Articular chondrocyte of knee joint (primary cell): ENCODE data around the gene PLIN4. TPM values are rescaled to one million over a fixed set of nuclear protein-coding genes. Genes with fewer than 3 reads are reported as not detected.

Experiments
- total RNA-seq: library from RNA; depleted of rRNA; stranded (reverse); fragments of >200 nt; gene quantifications from 2 replicates; pipeline ENCODE4 v1.2.3, GENCODE V29; 2012

Gene PLIN4, protein sequence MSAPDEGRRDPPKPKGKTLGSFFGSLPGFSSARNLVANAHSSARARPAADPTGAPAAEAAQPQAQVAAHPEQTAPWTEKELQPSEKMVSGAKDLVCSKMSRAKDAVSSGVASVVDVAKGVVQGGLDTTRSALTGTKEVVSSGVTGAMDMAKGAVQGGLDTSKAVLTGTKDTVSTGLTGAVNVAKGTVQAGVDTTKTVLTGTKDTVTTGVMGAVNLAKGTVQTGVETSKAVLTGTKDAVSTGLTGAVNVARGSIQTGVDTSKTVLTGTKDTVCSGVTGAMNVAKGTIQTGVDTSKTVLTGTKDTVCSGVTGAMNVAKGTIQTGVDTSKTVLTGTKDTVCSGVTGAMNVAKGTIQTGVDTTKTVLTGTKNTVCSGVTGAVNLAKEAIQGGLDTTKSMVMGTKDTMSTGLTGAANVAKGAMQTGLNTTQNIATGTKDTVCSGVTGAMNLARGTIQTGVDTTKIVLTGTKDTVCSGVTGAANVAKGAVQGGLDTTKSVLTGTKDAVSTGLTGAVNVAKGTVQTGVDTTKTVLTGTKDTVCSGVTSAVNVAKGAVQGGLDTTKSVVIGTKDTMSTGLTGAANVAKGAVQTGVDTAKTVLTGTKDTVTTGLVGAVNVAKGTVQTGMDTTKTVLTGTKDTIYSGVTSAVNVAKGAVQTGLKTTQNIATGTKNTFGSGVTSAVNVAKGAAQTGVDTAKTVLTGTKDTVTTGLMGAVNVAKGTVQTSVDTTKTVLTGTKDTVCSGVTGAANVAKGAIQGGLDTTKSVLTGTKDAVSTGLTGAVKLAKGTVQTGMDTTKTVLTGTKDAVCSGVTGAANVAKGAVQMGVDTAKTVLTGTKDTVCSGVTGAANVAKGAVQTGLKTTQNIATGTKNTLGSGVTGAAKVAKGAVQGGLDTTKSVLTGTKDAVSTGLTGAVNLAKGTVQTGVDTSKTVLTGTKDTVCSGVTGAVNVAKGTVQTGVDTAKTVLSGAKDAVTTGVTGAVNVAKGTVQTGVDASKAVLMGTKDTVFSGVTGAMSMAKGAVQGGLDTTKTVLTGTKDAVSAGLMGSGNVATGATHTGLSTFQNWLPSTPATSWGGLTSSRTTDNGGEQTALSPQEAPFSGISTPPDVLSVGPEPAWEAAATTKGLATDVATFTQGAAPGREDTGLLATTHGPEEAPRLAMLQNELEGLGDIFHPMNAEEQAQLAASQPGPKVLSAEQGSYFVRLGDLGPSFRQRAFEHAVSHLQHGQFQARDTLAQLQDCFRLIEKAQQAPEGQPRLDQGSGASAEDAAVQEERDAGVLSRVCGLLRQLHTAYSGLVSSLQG (N-terminal part only)
- 0.11 and 0.13 TPM in 2 replicates for total RNA-seq

DNA sequence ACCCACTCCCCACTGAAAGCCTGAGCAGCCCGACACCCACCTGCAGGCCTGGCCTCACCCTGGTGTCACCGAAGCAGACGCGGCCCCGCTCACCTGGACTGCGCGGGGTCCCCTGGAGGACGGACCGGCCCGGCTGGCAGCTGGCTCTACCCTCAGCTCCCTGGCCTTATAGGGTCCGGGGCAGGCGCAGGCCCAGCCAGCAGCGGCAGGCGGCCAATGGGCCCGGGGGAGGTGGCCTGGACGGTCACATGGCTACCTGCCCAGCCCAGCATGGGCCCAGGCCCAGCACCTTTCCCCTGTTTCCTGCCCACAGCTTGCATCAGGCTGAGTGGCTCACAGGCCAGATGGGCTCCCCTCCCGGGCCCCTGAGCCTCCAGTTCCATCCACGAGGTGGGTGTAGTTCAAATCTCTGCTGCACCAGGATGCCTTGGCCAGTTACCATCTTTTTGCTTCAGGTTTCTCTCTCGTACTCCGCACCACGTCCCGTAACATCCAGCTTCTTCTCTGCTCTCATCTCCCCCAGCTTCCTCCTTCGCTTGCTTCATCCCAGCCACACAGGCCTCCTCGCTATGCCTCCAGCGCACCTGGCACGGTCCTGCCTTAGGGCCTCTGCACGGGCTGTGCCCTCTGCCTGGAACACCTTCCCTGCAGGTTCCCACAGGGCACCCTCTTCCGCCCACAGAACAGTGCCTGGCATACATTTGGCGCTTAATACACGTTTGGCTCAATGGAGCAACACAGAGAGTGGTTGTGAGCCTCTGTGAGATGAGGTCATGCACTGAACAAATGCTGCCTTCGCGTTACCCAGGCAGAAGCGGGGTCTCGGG, at the start of gene PLIN4:
TSS of gene PLIN4 (minus strand) at position 142 of the 827 bp plus-strand sequence. CDS start 214 bp downstream, outside the sequence.

DNA sequence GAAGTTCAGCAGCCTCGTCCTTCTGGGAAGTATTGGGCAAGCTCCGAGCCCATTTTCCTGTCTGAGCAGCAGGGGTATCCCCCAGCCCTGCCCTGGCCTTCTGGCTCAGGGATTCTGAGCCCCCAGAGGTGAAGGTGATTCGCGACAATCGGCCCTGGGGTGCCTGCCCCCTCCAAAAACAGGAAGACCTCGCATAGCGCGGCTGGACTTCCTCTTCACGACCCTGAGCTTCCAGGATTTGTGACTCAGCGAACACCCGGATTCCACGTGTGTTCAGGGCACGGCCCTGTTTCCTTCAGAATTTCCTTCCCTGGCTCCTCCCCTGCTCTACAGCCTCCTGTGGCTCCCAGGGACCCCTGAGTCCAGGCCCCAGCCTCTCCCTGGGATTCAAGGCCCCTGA, 41.3 kb upstream of the PLIN4 start, which contains the start of gene SEMA6B:
TSS of gene SEMA6B (minus strand) at position 116 of the 400 bp plus-strand sequence. CDS start 1,227 bp downstream, outside the sequence.

DNA sequence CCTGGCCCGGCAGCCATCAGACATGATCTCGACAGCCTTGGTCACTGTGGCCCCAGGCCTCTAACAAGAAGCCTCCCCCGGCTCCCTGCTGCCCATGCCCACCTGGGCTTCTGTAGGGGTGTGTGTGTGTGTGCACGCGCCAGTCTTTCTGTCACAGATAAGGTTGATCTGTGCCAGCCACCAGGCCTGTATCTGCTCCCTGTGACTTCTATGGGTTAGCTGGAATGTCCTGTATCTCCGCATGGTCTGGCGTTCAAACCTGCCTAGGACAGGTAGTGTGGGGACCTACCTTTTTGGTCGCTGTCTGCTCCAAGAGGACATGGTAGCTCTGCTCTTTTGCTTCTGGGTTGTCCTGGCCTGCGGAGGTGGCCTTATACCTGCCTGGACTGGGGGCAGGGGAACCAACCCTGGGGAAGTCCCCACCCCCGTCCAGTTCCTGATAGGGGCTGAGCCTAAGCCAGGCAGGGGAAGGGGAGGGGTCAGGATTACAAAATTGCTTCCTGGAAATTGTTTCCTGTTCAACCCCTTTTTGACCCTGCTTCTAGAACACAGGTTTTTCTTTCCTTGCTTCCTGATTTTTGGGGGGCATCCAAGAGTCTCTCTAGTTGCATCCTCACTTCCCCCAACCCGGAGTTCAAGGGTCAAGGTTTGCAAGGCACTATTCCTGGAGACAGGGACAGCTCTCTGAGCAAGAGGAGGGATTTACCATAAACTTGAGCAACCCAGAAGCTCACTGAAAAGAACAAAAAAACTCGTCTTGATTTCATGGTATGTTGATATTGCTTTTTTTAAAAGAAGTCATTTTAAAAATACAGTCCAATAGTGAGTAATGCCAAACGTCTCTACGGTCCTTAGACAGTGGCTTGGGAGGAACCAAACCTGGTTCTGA, 21.7 kb upstream of the PLIN4 start, which contains the start of gene LRG1:
TSS of gene LRG1 (minus strand) at position 344 of the 889 bp plus-strand sequence. CDS start at position 321, 23 bp downstream.

DNA sequence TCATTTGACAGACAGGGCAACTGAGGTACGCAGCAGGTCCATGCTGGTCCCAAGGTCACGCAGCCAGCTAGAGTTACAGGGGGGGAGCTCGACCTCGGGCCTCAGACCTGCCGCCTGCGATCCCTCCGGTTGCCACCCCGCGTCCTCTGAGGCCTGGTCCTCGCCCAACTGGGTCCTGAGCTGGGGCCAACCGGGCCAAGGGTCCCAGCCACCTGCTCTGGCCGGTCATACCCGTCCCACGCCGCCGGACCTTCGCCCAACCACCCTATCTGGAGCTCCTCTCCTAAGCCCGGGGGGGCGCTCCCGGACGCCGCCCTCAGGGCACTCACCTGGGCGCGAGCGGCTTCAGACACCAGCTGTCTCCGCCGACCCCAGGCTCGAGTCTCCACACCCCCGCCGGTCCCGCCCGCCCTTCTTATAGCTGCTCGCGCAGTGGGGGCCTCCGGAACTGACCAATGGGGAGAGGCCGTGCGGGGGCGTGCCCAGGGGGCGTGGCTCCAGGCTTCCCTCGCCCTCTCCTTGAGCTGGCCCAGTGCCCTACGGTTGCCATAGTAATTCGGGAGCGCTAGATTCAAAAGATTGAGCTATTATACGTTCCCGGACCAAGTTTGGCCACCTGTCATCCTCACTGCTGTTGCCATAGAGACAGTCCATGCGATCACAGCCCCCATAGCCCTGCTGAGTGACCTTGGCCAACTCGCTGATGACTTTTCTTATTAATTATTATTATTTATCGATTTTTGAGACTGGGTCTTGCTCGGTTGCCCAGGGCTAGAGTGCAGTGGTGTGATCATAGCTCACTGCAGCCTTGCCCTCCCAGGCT, 16.8 kb upstream of the PLIN4 start, which contains the start of gene PLIN5:
TSS of gene PLIN5 (minus strand) at position 389 of the 823 bp plus-strand sequence. CDS start 1,150 bp downstream, outside the sequence.

DNA sequence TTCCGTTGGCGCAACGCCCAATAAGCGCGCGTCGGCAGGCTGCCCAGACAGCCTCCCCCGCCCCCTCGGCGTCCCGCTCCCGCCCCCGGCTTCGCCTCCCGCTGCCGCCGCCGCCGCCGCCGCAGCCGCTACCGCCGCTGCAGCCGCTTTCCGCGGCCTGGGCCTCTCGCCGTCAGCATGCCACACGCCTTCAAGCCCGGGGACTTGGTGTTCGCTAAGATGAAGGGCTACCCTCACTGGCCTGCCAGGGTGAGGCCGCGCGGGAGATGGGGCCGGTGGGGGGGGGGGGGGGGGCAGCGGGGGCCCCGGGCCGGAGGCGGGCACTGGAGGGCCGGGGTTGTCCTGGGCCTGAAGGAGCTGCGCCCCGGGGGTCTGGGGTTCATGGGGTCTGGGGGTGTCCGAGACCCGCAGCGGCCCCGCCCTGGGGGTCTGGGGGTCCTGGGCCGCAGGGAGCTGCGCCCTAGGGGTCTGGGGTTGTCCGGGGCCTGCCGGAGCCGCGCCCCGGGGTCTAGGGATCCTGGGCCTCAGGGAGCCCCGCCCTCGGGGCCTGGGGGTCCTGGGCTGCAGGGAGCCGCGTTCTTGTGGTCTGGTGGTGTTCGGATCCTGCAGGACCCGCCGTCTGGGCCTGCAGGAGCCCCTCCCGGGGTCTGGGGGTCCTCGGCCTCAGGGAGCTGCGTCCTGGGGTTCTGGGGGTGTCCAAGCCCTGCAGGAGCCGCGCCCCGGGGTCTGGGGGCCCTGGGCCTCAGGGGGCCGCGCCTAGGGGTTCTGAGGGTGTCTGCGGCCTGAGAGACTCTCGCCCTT, 45.9 kb downstream of the PLIN4 start, which contains the start of gene HDGFL2:
TSS of gene HDGFL2 (plus strand) at position 124 of the 801 bp plus-strand sequence. CDS start at position 178, 54 bp downstream.

DNA sequence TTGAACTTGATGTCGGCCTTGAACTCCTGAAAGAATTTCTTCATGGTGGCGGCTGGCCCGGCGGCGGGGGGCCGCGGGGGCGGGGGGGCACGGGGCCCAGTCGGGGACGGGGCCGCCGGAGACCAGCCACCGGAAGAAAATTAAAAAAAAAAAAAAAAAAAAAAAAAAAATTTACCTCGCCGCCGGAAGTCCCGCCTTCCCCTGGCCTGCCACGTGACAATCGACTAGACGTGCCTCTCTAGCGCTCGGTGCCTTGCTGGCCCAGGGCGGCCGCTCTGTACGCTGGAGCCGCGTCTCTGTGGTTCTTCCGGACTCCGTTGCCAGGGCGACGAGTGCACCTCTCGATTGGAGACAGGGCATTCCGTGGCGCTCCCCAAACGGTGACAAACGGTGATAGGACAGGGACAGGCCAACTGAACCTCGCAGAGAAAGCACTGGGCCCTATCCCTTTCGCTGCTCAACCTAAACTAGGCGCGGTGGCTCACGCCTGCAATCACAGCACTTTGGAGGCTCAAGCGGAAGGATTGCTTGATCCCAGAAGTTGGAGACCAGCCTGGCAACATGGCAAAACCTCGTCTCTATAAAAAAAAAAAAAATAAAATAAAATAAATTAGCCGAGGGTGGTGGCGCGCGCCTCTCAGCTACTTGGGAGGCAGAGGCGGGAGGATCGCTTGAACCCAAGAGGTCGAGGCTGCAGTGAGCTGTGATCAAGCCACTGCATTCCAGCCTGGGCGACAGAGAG, 60.5 kb downstream of the PLIN4 start, which contains the start of gene UBXN6:
TSS of gene UBXN6 (minus strand) at position 141 of the 742 bp plus-strand sequence. CDS start at position 44, 97 bp downstream.

Other genes starting within 250 kb of the PLIN4 start
- gene SHD, start 239.2 kb downstream of the PLIN4 start, total RNA-seq, result not detected in 2 replicates
- gene TMIGD2, start 216.1 kb downstream of the PLIN4 start, total RNA-seq, result not detected in 2 replicates
- 1.1 and 1.4 TPM in 2 replicates for gene FSD1, start 213.9 kb downstream of the PLIN4 start, total RNA-seq
- gene STAP2, start 179.7 kb downstream of the PLIN4 start, total RNA-seq, result 2.4 and 3.9 TPM in 2 replicates
- gene MPND, start 174.9 kb downstream of the PLIN4 start, total RNA-seq, result 7.4 and 7.7 TPM in 2 replicates
- gene SH3GL1, start 117.9 kb downstream of the PLIN4 start, total RNA-seq, result 64.1 and 73.3 TPM in 2 replicates
- gene CHAF1A, start 115.8 kb downstream of the PLIN4 start, total RNA-seq, result 5.4 and 6.8 TPM in 2 replicates
- gene UBXN6, start 60.7 kb downstream of the PLIN4 start, total RNA-seq, result 106 and 111 TPM in 2 replicates
- 35.4 and 41.7 TPM in 2 replicates for gene HDGFL2, start 46.2 kb downstream of the PLIN4 start, total RNA-seq
- not detected in 2 replicates for gene PLIN5, start 16.7 kb upstream of the PLIN4 start, total RNA-seq
- gene LRG1, start 21.6 kb upstream of the PLIN4 start, total RNA-seq, result not detected in 2 replicates
- gene SEMA6B, start 41.2 kb upstream of the PLIN4 start, total RNA-seq, result 0.43 and 1.7 TPM in 2 replicates
- gene TNFAIP8L1, start 121.0 kb upstream of the PLIN4 start, total RNA-seq, result 1.6 and 1.8 TPM in 2 replicates
- gene MYDGF, start 151.9 kb upstream of the PLIN4 start, total RNA-seq, result 133 and 176 TPM in 2 replicates
- gene DPP9, start 205.4 kb upstream of the PLIN4 start, total RNA-seq, result 31.2 and 42.4 TPM in 2 replicates